Endothelial cell of umbilical vein (primary cell): ENCODE data around the gene BSG.

Source experiments
- CTCF ChIP-seq, 2 donors: IDR thresholded peaks; 1 replicate in 1 of 2; 2 replicates in 1 of 2; pipeline ENCODE4 v1.5.1; 2011; ENCODE audit warnings: low read length in 2 of 2, mild to moderate bottlenecking in 2 of 2, moderate library complexity in 2 of 2, control low read depth in 1 of 2, inconsistent platforms in 1 of 2, low read depth in 1 of 2; ENCODE audit not compliant: insufficient read depth in 1 of 2; ENCODE audit errors: extremely low read depth in 1 of 2
- POLR2A ChIP-seq: IDR thresholded peaks from 2 replicates; pipeline ENCODE4 v1.6.1; 2012; ENCODE audit warnings: low read depth, mild to moderate bottlenecking, control low read depth, low read length
- TF ChIP-seq, protein P1 (sequence below): IDR thresholded peaks from 2 replicates; pipeline ENCODE4 v1.6.1; 2011; ENCODE audit not compliant: insufficient read depth, insufficient read length

DNA sequence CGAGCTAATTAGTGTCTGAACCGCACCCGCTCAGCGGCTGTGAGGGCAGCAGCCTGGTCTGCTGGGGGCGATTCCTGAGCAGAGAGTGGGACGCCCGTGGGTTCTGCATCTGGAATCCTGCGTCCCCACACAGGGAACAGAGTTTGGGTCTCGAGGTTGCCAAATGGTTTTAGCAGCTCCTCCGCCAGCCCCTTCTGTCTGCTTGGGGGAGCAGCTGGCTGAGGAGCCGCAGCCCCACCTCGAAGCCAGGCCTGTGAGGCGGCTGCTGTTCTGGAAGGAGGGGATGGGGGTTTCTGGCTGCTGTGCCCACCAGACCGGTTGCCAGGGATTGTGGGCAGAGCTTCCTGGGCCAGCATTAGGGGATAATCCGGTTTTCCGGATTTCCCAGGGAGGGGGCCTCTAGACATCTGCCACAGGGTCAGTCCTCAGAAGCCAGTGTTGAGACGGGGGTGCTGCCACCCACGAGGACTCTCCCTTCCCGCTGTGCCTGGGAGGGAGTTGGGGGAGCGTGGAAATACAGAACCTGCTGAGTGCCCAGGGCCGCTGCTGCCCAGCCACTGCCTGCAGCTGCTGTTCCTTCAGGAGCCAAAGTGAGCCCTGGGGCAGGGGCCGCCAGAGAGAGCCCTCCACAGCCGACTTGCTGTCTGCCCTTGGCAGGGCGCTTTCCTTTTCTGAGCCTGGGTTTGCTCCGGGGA, 38.9 kb upstream of the BSG start:
- no peak for TF ChIP-seq CTCF (IDR thresholded peaks at IDR 0.05; ENCODE audit: extremely low read depth in 1 of 2, insufficient read depth in 1 of 2, low read depth in 1 of 2, low read length in 2 of 2)
- no peak for TF ChIP-seq POLR2A
- TF ChIP-seq, protein P1, sequence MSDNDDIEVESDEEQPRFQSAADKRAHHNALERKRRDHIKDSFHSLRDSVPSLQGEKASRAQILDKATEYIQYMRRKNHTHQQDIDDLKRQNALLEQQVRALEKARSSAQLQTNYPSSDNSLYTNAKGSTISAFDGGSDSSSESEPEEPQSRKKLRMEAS: no peak
